LHCN-M2 (cell line): ENCODE data around the gene SPINT2. TPM values are rescaled to one million over a fixed set of nuclear protein-coding genes. Genes with fewer than 3 reads are reported as not detected.

Source experiments
- DNase-seq: peaks from one replicate; pipeline ENCODE4 v3.0.0-alpha.2; 2012; ENCODE audit warnings: low read depth
- total RNA-seq: library from RNA; depleted of rRNA; stranded (reverse); fragments of >200 nt; gene quantifications from 2 replicates; pipeline ENCODE4 v1.2.3, GENCODE V29; 2014

Gene SPINT2
- total RNA-seq, 1 experiment from 2014 or later = 0.46 TPM

DNA sequence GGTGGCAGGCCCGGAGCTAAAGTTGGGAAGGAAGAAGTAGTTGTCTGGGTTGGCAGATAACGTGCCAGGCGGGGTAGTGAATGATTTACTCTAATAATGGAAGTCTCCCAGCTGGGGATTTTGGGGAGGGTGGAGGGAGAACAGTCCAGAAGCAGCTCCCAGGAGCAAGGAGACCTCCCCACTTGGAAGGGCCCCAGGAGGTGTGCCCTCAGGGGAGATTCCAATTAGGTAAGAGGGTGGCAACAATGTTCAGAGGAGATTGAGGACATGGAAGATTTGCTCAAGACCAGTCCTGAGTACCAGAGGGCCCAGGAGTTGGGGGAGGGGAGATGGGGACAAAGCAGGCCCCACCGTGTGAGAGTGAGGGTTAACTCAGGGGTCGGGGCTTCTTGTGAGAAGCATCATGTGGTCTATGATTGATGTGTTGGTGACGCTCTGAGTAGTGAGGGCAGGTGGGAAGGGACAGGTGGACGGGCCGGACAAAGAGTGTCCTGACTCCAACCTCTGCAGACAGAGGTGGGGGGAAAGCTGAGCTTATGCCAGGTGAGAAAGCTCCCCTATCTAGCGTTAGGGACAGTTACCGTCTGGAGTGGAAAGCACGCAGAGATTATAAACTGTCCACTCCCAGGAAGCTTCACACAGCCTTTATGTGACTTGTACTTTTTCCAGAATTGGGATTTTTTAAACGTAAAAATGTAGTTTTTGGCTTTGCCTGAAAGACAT lies 3.5 kb downstream of the SPINT2 start:
- no peak for DNase-seq

DNA sequence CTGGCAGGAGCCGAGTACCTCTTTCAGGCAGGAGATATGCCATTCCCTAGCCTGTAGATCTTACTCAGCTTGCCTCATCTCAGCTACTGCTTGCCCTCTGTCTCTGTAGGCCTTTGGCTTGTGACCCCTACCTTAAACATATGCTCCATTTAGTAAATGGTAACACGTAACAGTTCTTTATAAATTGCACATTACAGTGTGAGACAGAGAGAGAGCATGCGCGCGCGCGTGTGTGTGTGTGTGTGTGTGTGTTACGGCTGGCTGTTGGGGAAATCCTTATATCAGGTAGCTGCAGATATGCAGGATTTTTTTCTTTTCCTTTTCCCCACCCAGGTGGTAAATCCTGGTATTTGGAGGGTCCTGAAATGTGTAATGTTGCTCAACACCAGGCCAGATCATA lies 4.2 kb downstream of the SPINT2 start:
- DNase-seq = no peak

DNA sequence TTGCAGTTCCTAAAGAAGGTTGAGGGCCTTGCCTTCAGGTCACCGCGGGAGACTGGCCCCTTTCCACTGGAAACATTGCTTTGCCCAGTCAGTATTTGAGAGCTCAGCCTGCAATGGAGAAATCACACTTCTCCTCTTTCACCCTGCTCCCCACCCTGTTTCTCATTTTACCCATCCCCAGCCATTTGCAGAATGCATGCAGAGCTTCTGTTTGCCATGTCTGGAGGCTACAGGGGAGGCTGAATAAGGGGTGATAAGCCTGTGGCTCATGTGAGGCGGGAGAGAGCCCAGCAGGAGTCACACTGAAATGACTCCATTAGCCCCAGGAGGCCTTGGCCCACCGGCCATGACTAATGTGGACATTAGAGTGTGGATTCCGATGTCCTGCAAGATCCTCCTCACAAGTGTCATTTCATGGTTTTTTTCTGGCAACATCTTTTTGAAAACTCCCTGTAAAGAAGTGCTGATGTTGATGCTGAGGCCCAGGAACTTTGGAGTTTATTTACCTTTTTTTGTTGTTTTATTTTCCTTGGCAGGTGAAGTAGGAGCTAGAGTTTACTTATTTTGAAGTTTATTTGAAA lies 6.3 kb downstream of the SPINT2 start:
- DNase-seq = peak; percentile 26

DNA sequence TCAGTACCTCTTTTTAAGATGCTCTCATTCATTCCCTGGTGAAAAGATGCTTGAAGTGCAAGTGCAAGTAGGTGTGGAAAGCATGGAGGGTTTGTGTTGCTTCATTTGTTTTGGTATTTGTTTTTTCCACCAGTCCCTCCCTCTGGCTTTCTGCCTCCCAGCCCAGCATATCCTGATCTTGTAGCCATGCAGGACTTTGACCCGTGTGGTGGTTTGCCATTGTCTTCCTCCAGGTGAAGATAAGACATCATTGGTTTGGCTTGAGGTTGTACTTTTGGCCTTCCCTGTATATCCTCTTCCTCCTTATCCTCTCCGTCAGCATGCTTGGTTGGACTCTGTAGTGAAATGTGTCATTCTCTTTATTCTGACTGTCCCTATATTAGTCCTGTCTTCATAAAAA lies 9.1 kb downstream of the SPINT2 start:
- no peak for DNase-seq

DNA sequence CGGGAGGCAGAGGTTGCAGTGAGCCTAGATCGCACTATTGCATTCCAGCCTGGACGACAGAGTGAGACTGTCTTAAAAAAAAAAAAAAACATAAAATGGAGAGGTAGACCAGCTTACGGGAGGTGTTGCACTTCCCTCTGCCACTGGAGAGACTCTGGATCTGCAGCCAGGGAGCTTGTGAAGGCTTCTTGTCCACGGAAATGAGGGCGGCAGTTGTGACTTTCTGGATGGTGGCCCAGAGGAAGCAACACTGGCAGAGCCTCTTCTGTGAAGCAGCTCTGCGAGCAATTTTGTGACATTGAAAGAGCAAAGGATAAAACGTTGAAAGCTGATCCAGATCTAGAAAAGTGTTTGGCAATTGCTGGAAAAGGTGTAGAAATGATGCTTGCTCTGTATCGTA lies 10.4 kb downstream of the SPINT2 start:
- no peak for DNase-seq

DNA sequence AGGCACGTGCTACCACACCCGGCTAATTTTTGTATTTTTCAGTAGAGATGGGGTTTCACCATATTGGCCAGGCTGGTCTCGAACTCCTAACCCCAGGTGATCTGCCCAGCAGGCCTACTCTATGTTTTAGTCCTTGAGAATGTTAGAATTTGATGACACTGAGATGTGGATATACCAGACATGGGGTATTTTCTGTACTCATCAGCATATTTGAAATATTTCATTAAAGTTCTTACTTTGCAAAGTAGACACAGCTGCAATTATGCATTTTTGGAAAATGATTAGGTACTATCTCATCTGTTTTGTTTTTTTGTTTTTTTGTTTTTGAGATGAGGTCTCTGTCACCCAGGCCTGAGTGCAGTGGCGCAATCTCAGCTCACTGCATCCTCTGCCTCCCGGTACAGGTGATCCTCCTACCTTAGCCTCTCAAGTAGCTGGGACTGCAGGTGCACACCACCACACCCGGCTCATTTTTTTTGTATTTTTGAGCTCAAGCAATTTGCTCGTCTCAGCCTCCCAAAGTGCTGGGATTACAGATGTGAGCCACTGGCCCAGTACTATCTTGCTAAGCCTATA lies 12.7 kb downstream of the SPINT2 start:
- DNase-seq = no peak

DNA sequence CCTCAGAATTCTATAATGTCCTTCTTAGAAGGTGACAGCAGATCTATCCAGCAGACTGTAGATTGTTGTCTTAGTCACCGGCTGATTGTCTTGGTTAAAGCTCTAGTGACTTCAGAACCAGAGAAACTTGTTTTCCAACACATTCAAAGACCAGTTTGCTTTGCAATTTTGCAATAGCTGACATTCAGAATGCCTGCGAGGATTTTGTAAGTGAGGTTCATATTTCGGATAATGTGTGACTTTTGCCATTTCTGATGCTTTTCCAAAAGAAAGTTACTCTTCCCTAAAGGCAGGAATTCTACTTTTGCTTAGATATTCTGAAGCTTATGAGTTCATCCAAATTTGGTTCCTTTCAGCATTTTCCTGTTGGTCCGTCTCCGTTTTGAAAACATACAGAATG lies 13.2 kb downstream of the SPINT2 start:
- DNase-seq = peak; percentile 42

DNA sequence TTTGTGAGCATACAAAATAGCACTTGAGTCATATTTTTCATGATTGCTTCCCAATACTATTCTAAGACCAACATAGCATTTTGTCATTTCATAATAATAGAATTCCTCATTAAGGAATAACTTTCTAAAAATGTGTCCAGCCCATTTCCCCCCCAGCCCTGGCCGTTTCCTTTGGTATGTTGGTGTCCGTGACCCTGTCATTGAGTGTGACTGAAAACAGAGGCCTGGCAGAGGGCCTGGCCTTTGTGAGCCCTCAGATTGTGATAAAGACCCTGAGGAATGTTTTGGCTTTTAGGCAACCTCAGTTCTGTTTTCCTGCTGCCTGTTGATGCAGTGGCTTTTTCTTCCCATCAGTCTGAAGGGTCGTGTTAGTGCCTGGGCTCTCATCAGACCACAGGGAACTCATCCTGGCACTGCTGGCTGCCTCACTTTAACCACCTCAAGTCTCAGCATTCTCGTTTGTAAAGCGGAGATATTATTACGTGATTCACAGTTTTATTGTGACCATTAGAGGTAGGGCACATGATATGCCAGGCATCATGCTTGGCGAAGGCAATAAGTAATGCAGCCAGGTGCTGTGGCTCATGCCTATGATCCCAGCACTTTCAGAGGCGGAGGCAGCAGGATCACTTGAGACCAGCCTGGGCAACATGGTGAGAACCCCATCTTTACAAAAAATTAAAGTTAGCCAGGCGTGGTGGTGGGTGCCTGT lies 13.8 kb downstream of the SPINT2 start:
- DNase-seq = peak; percentile 52

DNA sequence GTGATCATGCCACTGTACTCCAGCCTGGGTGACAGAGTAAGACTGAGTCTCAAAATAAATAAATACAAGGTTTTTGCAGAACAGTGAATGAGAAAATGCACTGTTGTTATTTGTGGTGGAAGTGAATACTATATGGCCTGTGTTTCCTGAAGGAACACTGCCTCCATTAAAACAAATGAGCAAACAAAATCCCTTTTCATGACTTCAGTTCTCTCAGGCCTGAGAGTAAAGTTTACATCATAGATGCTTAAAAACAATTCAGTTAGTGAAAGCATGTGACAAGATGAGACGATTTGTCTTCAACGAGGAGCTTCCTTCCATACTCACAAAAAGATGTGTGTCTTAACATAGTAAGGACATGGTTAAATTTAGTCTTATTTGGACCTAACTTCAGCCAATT lies 14.4 kb downstream of the SPINT2 start:
- DNase-seq = no peak

DNA sequence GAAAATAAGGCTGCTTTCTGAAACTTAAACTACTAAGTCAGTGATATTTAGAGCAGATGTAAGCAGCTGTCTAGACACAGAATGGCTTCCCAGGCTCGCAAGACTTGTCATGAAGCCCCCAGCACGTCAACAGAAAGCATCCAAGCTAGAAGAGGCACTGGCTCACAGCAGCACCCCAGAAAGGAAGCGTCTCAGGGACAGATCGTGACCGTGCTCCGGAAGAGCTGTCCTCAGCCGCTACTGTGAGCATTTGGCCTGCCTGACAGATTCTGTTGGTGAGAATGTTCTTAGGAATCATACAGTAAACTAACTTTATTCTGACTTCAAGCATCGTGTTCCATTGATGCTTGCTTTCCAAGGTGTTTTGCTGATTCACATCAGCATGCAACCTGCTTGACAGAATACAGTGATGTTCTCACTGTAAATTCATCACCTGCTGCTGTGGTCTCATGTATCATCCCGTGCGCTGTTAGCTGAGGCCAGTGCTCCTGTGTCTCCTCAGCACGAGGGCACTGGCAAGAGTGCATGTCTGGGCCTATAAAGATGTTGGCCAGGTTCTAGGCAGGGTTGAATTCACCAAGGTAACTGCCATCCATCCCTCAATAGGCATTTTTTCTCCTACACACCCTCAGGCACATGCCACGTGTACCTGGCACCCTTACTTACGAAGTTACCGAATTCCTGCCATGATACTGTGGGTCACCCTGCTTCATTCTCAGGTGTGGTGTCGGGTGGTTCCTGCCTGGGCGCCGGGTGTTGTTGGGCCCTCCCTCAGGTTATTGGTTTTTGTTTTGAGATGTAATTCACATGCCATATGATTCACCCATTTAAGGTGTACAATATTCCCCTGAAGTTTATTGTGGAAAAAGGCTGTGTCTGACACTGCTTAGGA lies 15.9 kb downstream of the SPINT2 start:
- DNase-seq = no peak

DNA sequence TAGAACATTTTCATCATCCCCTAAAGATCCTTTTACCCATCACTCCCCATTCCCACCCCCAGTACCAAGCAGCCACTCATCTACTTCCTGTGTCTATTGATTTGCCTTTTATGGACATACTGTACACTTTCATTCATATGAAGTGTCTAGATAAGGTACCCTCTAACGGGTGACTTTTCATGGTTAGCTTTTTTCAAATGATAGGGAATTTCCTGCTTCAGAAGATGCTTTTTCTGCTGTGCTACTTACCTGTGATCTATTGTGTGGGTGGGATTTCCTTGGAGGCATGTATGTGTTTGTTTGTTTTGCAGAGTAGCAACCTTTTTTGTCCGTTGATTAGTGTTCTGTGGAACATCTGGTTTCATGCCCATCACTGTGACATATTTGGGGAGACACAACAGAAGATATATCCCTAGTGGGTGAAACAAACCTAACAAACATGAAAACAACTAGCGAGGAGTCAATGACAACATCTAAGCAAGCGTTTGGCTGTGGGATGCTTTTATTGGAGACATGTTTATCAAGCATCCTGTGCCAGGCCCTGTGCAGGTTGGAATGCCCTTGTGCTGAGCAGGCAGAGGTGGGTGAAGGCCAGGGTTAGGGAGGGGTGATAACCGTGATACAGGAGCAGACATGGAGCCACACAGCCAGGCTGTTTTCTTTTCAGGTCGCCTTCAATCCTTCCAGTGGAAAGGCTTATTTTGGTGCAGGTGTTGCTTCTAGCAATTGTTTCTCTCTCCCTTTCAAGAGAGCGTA lies 17.6 kb downstream of the SPINT2 start:
- DNase-seq = no peak

DNA sequence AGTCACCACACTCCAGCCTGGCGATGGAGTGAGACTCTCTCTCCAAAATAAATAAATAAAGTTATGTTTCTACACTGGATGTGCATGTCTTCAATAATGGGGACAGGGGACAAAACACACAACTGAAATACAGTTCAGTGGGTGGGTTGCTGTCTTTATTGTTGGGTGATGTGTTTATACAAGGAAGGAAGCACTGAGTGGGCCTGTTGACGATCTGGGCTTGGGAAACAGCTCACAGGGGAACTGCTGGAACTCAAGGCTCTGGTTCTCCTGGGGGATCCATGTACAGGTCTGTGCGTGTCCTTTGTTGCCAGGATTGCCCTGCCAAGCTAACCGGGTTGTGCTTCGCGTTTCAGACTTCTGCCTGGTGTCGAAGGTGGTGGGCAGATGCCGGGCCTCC lies 18.9 kb downstream of the SPINT2 start:
- DNase-seq = no peak

DNA sequence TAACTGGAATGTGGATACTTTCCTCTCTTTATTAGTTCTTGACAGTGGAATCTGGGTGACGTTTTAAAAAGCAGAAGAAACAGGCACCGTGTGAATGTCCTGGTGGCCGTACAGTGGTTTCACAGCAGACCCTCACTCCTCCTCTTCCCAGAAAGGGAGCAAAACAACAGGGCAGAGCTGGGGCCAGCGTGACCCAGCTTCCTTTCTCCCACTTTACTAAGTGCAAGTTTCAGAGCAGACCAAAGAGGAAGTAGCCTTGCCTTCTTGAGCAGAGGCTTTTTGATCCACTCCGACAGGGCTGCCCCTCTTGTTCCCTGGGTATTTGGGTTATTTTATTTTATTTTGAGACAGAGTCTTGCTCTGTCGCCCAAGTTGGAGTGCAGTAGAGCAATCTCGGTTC lies 20.0 kb downstream of the SPINT2 start:
- DNase-seq = no peak

DNA sequence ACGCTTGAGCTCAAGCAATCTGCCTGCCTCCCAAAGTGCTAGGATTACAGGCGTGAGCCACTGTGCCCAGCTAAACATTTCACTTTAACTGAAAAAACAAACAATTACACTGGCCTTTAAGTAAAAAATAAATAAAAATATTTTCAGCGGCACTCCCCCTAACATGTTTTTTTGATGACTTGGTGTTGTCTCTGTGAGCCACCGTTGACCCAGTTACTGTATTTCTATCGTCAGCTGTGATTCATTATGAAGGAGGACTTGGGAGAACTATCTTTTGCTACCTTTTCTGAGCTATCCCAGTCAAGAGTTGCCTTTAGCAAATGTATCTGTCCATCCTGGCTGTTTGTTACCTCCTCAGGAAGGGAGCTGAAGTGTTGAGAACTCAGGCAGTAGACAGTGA lies 21.2 kb downstream of the SPINT2 start:
- peak; percentile 69 for DNase-seq

DNA sequence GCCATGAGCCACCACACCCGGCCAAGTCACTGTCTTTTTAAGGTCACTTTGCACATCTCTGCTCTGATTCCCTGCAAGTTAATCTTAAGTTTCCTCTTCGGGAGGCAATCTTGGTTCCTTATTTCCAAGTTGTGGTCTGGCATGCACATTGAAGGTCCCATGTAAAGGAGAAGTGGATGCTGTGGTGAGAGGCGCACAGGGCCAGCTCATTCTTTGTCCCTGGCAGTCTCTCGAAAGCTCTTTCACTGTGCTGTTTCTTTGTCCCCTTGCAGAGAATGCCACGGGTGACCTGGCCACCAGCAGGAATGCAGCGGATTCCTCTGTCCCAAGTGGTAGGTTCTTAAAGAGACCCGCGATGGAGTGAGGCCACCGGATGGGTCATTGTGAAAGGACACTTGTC lies 23.2 kb downstream of the SPINT2 start:
- DNase-seq = no peak

DNA sequence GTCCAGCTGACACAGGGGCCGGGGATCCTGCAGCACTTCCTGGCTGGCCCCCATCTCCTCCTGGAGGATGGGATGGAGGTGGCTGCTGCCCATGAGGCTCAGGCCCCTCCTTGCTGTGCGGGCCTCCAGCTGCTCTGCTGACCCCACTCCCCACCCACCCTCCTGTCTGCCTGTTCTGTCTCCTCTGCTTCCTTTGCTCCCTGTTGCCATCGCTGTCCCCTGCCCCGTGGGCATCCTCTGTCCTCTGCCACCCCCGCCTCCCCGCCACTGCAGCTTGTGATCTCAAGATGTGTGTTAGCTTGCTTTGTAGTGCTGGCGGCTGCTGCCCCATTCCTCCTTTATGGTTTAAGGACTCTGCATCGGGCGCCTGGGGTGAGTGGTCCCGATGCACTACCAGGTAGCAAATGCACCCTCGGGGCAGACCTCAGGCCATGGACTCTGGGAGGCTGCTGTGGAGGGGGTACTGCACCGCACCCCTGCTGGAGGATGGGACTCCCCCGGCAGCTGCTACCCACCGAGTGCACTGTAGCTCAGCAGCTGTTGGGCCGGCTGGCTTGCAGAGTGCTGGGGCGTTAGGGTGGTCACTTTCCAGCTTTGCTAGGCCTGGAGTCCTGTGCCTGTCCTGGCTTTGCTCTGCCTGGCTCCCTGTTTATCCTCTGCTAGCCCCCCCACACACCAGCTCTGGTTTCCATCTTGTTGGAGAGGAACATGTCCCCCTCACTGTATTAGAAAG lies 23.9 kb downstream of the SPINT2 start:
- no peak for DNase-seq

DNA sequence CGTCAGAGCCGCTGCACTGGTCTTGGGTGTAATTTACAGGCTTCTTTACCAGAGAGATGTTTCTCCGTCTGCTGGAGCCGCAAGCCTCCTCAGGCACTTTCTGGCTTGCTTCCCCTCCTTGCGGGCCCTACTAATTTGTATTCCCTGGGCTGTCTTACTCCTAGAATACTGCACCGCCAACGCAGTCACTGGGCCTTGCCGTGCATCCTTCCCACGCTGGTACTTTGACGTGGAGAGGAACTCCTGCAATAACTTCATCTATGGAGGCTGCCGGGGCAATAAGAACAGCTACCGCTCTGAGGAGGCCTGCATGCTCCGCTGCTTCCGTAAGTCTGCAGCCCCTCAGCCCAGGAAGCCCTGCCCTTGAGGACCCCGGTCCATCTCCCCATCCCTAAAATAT lies 25.6 kb downstream of the SPINT2 start:
- DNase-seq = no peak

DNA sequence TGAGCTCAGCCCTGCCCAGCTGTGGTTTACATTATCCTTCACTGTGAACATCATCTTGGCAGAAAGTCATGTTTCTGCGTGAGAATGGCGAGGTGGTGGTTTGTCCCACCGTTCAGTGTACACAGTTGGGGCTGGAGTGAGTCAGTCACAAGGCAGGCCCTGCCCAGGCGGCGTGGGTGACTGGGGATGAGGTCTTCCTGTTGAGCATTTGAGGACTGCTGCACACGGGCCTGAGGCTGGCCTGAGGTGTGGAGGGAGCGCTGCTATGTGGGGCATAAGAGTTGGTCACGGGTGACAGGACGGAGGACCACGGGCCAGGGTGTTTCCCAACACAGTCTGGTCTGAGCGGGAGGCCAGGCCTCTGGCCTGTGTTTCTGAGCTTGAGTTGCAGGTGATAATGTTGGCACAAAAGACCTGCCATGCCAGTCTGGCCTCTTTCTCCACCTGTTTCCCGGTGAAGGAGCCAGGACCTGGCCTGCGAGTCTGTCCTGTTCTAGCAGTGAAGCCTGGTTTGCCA lies 26.3 kb downstream of the SPINT2 start:
- peak; percentile 95 for DNase-seq

DNA sequence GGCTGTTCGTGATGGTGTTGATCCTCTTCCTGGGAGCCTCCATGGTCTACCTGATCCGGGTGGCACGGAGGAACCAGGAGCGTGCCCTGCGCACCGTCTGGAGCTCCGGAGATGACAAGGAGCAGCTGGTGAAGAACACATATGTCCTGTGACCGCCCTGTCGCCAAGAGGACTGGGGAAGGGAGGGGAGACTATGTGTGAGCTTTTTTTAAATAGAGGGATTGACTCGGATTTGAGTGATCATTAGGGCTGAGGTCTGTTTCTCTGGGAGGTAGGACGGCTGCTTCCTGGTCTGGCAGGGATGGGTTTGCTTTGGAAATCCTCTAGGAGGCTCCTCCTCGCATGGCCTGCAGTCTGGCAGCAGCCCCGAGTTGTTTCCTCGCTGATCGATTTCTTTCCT lies 27.5 kb downstream of the SPINT2 start:
- no peak for DNase-seq

DNA sequence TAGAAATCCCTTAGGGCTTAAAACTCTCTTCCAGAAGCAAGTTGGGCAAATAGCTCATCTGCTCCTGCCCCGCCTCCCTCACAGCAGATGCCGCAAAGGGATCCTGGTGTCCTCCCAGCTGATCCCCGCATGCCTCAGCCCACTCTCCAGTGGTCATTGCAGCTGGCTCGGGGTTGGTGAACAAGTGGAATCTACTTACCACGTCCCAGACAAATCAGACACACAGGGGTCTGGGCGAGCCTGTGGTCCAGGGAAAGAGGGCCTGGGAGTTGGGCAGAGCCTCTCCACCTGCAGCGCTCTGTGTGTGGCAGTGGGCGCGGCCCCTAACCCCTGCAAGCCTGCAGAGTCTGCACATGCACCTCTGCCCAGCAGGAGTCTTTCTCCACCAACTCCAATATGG lies 28.9 kb downstream of the SPINT2 start:
- DNase-seq = peak; percentile 66
